HG03135 (cell line): Measurements from ENCODE around the gene LNX1.

Source experiments
- ATAC-seq: cut with Tn5 transposase; IDR thresholded peaks from one replicate; pipeline ENCODE4 v1.9.1; 2021; ENCODE audit warnings: mild to moderate bottlenecking, moderate library complexity; ENCODE audit not compliant: unreplicated experiment

Gene LNX1

GRCh38 chr4:53601251-53601764, 10.0 kb upstream of the LNX1 start:
- ATAC-seq = peak; percentile 67

DNA sequence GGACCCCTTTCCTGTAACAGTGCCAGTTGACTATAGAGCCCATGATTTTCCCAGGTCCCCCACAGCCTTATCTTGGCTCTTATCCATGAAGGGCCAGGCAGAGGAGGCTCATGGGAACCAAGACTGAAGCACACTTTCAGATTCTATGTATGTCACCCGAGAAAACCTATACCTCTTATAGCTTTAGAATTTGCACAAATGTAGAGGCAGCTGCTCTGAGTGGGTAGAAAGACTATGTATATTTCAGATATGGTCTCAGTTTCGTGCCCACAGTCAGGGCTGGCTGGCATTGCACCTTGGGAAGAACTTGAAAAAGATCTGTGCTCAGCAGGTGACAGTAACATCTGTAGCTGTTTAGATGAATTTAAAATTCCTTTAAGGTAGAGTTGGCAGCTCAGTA, 8.3 kb upstream of the LNX1 start:
- no peak for ATAC-seq

DNA sequence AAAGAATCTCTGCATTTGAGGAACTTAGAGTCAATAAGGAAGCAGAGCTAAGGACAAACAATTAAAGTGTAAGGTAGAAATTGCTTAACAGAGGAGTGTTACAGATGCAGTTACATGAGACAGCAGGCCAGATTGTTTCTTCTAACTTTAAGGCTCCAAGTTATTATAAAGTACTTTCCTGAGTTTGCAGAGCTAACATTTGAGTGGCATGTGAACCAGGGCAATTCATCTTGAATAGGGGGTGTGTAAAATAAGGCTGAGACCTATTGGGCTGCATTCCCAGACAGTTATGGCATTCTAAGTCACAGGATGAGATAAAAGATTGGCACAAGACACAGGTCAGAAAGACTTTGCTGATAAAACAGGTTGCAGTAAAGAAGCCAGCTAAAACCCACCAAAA, 7.6 kb upstream of the LNX1 start:
- ATAC-seq = no peak

DNA sequence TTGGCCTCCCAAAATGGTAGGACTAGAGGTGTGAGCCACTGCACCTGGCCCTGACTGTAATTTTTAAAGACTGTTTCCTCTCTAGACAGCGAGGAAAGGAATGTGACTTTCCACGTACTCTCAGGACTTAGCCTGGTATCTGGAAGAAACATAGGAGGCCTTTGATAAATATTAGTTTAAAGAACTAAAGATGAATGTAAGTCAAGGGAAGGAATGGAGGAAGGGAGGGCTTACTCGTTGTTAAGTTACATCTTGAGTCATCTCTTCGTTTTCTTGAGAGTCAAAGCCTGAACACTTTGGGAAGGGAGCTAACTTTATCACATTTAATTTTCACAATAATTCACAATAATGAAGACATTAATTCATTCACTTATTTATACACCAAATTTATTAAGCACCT, 7.2 kb upstream of the LNX1 start:
- no peak for ATAC-seq

DNA sequence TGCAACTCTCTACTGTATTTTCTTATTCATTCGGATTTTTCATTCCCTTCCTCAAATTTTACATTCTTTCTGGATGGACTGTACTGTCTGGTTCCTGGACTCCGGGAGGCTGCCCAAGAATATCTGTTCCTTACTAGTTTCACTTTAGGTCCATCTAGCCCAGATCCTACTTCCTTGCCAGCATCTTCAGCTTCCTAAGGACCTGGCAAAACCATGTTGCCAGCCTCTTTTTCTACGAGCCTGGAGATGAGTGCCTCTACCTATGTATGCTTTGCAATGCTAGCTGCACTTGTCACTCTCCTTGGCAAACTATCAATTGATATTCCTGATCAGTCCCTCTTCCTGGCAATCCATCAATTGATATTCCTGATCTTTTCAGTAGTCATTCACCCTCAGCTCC, 5.6 kb upstream of the LNX1 start:
- ATAC-seq = no peak

DNA sequence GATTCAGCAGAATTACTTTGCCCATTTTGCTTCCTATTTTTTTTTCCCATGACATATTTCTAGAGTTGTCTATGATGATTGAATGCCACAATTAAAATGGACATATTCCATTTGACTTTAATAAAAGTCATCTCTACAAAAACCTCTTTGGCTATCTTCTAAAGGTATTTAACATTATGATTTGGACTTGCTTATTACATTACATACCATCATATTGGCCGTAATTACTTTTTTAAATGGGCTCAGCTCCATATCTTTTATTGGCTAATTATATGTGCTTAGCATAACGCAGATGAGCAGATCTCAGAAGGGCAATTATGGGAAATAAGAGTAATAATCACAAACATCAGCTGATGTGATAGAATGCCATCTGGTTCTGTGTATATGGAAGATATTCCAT, 4.5 kb upstream of the LNX1 start:
- ATAC-seq = no peak

- no peak for ATAC-seq
Observed at GRCh38 chr4:53595204-53595603, 3.9 kb upstream of the LNX1 start.

DNA sequence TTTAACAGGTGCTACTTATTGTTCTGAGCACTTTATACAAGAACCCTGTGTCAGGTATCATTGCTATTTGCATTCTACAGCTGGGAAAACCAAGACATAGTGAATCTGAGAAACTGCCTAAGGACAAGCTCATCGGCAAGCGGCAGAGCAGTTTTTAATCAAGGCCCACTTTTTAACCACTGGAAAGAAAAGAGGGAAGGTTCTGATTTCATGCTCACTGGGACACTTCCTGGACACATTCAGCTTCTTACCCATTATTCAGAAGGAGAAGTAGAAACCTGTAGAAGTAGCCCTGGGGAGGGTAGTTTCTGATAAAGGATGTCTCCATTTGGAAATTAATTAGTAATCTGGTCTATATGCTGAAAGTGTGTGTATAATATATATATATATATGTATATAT, 2.5 kb upstream of the LNX1 start:
- ATAC-seq = no peak

GRCh38 chr4:53592686-53593501, 1.6 kb upstream of the LNX1 start:
- no peak for ATAC-seq

GRCh38 chr4:53592122-53592521, 836 bp upstream of the LNX1 start:
- no peak for ATAC-seq

DNA sequence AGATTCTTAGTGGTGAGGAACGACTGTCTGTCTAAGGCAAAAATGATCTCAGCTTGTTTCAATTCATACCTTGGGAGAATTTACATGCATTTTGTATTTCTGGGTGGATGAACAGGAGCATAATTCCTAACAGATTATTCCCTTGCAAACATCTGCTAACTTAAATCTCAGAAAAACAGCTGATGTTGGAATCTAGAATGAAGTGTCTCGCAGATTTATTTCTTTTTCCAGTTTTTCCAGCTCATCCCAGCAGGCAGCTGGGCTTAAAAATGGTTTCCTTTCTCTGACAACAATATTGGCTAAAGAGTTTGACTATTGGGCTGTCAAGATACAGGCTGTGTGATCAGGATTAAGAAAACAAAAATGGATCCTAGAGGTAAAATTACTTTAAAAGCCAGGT, 1.1 kb downstream of the LNX1 start:
- ATAC-seq = no peak

- ATAC-seq = no peak
Observed at GRCh38 chr4:53589511-53589910, 1.8 kb downstream of the LNX1 start.

- no peak for ATAC-seq
Observed at GRCh38 chr4:53587135-53587534, 4.2 kb downstream of the LNX1 start.

GRCh38 chr4:53586121-53586816, 5.0 kb downstream of the LNX1 start:
- no peak for ATAC-seq

DNA sequence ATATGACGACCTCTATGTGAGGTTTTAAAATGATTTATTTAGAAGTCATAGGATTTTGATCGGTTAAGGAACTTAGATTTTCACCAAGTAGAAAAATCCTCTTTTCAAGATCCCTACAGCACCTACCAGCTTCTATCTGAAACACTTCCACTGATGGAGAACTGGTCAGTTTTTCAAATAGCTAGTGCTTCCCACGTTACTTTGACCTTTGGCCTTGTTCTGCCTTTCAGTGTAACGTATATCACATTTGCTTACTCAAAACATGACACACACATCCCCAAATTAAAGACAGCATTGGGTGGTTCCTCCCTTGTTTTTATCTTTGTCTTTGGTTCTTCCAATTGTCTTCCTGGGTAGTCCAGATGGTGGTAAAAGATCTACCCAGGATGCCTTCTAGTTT, 6.6 kb downstream of the LNX1 start:
- no peak for ATAC-seq

DNA sequence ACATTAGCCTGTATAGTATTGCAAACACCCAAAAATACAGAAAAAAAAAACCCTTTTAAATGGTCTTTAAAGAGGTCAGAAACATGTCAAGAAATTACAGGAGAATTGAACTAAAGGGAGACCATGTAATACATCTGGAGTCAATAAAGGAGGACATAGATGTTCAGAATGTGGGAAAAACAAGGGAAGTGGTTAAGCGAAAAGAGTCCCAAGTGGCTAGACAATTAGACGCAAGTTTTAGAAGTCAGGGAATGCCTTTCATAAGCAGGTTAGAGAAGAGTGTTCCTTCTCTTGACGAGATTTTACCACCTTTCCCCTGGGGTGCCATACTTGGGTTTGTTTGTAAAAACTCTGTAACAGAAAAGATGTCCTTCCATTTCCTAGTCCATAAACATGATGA, 7.8 kb downstream of the LNX1 start:
- ATAC-seq = no peak

- ATAC-seq = no peak
Observed at GRCh38 chr4:53582194-53582593, 9.1 kb downstream of the LNX1 start.

DNA sequence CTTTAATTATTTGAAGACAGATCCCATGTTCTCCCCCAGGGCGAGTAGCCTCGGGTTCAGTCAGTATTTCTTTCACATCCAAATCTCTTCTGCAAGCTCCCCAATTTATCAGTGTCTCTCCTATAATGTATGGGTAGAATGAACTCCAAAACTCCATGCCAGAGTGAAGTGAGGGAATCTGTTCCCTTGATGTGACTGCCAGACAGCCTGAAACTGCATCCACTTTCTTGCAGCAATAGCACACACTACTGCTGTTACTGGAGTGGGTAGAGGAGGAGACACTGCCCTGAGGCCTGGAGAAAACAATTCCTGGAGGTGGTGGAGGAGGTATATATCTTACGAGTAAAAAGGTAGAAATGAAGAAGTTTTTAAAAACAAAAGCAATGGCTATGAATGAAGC, 11.0 kb downstream of the LNX1 start:
- no peak for ATAC-seq

DNA sequence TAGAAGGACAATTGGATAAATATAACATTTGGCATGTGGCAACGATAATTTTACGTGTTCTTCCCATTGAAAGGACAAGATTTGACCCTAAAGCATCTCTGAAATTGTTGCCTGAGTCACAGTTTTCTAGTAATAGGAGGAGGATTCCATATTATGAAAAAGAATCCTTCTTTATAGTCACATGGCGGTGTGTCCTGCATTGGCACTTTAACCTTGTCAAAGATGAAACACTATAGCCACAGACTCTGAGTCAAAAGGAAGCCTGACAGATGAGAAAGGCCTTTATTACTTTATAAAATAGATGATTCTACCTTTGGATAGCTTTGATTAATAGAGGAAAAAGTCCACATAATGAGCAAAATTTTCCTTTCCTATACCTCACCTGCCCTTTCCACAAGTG, 11.5 kb downstream of the LNX1 start:
- no peak for ATAC-seq

DNA sequence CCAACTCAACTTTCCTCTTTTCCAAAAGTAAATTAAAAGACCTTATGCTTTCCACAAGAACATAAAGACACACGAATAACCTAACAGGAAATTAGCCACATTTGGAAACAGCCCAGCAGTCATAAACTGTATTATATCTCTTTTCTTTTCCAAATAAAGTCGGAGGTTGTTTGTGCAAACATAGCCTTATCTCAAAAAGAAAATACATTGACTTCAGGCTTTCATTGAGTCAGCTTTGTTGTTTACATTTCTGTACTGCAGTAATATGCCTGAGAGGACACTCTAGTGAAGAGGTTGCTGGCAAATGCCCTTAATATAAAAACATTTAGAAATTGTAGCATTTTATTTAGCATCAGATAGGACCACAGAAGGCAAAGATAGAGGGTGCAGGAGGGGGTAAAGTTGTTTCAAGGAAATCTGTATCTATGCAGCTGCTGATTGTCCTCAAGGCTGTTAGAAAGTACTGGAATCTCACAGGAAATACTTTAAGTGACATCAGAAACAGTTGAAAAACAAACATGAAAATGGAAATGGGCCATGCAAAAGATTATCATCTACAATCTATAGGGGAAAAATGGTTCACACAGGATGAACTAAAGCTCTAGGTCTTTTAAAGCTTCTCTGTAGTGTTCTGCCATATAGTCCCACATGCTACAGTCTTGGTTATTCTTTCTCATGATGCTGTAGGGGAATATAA, 14.5 kb downstream of the LNX1 start:
- no peak for ATAC-seq

DNA sequence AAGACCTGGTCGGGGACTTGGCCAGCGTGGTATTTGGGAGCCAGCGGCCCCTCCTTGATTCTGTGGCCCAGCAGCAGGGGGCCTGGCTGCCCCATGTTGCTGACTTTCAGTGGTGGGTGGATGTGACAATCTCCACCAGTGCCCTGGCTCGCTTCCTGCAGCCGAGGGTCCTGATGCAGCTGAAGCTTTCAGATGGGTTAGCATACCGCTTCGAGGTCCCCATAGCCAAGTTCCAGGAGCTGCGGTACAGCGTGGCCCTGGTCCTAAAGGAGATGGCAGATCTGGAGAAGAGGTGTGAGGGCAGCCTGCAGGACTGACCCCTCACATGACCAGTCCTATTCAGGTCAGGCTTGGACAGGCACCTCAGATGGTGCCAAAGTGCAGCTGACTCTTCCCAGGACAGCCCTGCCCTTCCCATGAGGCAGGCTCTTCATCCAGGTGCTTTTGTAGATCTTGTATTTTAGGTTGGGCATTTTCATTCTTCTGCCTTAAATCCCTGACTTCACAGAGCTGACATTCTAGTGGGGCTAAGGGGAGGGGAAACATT, 15.1 kb downstream of the LNX1 start:
- ATAC-seq = no peak
